ENCODE data around the gene GPR119.

DNA sequence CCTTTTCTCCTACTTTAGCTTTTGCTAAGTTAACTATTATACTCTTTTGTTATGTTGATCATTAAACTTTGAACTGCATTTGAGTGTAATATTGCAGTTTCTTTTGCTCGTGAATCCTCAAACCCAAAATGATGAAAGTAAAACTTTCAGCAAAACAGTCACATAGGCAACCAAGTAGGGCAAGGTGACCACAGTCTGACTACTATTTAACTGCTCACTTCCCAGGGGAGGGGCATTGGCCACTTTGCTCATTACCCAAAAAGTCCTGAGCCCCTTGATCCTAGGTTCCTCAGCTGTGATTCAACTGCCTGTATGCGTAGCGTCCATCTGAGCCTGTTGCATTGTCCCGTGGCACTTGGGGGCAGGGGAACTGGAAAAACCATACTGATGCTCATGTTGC is 33.3 kb upstream of the GPR119 start:
- TF ChIP-seq CTCF (IDR thresholded peaks at IDR 0.05 in 2 of 3, conservative IDR thresholded peaks at IDR 0.05 in 1 of 3; ENCODE audit: borderline replicate concordance in 1 of 3, insufficient read depth in 1 of 3, low read depth in 2 of 3, low read length in 2 of 3) = no peak
- TF ChIP-seq CEBPB (IDR thresholded peaks at IDR 0.05; ENCODE audit: low read depth) = no peak
- no peak for TF ChIP-seq POLR2A (IDR thresholded peaks at IDR 0.05; ENCODE audit: borderline replicate concordance, extremely low read depth, insufficient read depth, insufficient read length)
- TF ChIP-seq POLR2AphosphoS5 (IDR thresholded peaks at IDR 0.05; ENCODE audit: low read depth, low read length) = no peak
- no peak for TF ChIP-seq SP1 (IDR thresholded peaks at IDR 0.05; ENCODE audit: low read depth)
- no peak for TF ChIP-seq JUND (IDR thresholded peaks at IDR 0.05)
